ENCODE data around the gene PLAC1. TPM values are rescaled to one million over a fixed set of nuclear protein-coding genes. Genes with fewer than 3 reads are reported as not detected.

PLAC1 gene
- total RNA-seq, 2 experiments from 2014 or later, result not detected

DNA sequence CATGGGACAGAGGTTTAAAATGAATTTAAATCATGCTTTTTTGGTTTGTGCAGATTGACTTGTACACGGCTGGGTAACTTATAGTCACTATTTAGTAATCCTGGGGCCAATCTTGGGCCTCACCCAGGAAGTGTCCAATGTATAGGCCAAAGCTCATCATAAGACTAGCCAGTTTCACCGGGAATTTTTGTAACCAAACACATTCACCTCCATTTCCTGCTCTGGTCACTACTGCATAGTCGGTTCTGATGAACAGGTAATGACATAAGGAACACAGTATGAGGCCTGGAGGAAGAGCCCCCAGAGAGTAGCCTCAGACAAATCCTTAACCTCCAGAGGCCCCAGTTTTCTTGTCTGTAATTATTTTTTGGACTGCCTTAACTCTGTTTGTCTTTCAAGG lies 116.4 kb downstream of the PLAC1 start:
- intact Hi-C loops (cut with micrococcal nuclease), result no loop called here
- Mint-ChIP-seq H3K36me3 (ENCODE audit: low read depth) (no peaks in the 10 kb centered on the region), H3K4me1 (ENCODE audit: low read depth) (peaks cover 1% of the 10 kb centered on the region), H3K27me3 (ENCODE audit: low read depth) (peaks cover 18% of the 10 kb centered on the region), H3K4me3 (no peak overlapping the region), H3K9me3 (no peaks in the 10 kb centered on the region), H3K27ac (no peak overlapping the region)
- no peak for DNase-seq
- CTCF ChIA-PET, result no interaction called here

DNA sequence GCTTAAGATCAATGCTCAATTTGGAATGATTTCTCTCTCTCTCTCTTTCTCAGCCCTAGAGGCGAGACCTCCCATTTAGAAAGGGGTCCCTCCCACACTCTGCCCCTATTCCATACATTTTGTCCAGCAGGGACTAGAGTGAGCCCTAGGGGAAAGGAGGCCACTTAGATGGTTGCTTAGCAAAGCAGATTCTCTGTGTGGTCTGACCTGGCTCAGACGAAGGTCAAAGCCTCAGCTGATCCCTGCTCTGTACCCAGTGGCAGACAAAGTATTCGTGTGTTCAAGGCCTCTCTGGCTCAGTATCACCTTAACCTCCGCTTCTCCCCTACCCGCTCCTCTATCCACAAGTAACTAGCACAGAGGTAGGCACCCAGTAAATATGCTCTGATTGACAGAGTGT lies 120.0 kb downstream of the PLAC1 start:
- DNase-seq, result no peak
- CTCF ChIA-PET, result no interaction called here
- Mint-ChIP-seq H3K36me3 (ENCODE audit: low read depth) (no peaks in the 10 kb centered on the region), H3K27ac (no peak overlapping the region), H3K9me3 (no peaks in the 10 kb centered on the region), H3K4me1 (ENCODE audit: low read depth) (peaks cover 1% of the 10 kb centered on the region), H3K27me3 (ENCODE audit: low read depth) (no peaks in the 10 kb centered on the region), H3K4me3 (no peak overlapping the region)
- intact Hi-C loops (cut with micrococcal nuclease), result no loop called here

DNA sequence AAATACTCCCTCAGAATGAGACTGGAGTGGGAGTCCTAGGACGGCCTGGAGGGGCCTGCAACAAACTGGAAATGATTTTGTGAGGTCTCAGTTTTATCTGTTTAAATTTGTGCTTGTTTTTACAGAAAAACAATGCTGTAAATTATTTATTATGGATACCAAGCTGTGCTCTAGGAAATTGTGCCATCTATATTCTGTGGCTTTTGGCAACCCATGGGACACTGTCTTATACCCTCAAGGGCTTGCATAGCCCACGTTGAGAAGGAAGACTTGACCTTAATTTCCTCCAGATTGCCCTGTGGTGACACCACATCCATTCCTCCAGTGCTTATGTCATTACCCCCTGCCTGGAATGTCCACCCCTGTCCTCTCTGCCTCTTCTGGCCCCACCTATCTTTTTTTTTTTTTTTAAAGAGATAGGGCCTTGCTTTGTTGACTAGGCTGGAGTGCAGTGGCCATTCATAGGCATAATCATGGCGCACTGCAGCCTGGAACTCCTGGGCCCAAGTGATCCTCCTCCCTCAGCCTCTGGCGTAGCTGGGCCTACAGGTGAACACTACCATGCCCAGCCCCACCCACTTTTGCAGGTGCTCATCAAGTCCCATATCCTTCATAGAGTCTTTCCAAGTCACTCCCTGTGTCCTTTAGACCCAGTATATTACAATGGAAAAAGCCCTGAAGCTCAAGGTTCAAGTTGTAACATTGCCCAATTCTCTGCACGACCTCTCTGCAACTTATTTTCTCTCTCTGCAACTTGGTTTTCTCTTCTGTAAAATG lies 120.9 kb downstream of the PLAC1 start:
- Mint-ChIP-seq H3K9me3 (no peaks in the 10 kb centered on the region), H3K4me1 (ENCODE audit: low read depth) (no peaks in the 10 kb centered on the region), H3K4me3 (no peak overlapping the region), H3K27me3 (ENCODE audit: low read depth) (no peaks in the 10 kb centered on the region), H3K36me3 (ENCODE audit: low read depth) (no peaks in the 10 kb centered on the region), H3K27ac (no peak overlapping the region)
- DNase-seq, result no peak
- CTCF ChIA-PET, result no interaction called here
- intact Hi-C loops (cut with micrococcal nuclease), result no loop called here

DNA sequence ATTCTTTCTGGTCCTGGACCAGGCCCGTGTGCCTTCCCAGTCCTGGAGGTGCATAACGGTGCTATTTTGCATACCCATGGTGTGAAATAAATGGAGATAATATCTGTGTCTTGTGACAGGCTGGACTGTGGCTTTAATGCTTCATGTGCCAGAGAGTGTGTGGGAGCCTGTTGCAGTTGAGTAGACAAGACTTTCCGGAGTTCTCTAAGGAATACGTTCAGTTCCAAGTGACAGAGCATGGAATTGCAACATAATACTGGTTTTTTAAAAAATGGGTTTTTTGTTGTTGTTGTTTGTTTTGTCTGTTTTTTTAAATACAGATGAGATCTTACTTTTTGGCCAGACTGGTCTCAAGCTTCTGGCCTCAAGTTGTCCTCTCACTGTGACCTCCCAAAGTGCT lies 124.3 kb downstream of the PLAC1 start:
- H3K27me3 Mint-ChIP-seq (ENCODE audit: low read depth), result no peaks in the 10 kb centered on the region
- intact Hi-C loops (cut with micrococcal nuclease), result no loop called here
- CTCF ChIA-PET, result interaction anchor here (0.7 kb wide), 1 partner anchor 230 kb away, joined by 3 read pairs; no protein-coding TSS in a partner anchor
- no peak for DNase-seq
- H3K27ac Mint-ChIP-seq, result no peak overlapping the region
- no peaks in the 10 kb centered on the region for H3K9me3 Mint-ChIP-seq
- no peaks in the 10 kb centered on the region for H3K4me1 Mint-ChIP-seq (ENCODE audit: low read depth)
- H3K4me3 Mint-ChIP-seq, result no peak overlapping the region
- no peaks in the 10 kb centered on the region for H3K36me3 Mint-ChIP-seq (ENCODE audit: low read depth)

DNA sequence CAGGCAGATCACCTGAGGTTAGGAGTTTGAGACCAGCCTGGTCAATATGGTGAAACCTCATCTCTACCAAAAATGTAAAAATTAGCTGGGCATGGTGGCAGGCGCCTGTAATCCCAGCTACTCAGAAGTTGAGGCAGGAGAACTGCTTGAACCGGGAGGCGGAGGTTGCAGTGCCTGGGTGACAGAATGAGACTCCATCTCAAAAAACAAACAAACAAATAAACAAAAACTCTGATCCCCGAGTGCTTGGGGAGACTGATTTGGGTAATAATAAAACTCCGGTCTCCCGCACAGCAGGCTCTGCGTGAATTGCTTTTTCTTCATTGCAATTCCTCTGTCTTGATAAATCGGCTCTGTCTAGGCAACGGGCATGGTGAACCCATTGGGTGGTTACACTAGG lies 124.9 kb downstream of the PLAC1 start:
- intact Hi-C loops (cut with micrococcal nuclease), result no loop called here
- Mint-ChIP-seq H3K27me3 (ENCODE audit: low read depth) (no peaks in the 10 kb centered on the region), H3K36me3 (ENCODE audit: low read depth) (no peaks in the 10 kb centered on the region), H3K4me1 (ENCODE audit: low read depth) (no peaks in the 10 kb centered on the region), H3K9me3 (no peaks in the 10 kb centered on the region), H3K27ac (no peak overlapping the region), H3K4me3 (no peak overlapping the region)
- no peak for DNase-seq
- CTCF ChIA-PET, result no interaction called here

DNA sequence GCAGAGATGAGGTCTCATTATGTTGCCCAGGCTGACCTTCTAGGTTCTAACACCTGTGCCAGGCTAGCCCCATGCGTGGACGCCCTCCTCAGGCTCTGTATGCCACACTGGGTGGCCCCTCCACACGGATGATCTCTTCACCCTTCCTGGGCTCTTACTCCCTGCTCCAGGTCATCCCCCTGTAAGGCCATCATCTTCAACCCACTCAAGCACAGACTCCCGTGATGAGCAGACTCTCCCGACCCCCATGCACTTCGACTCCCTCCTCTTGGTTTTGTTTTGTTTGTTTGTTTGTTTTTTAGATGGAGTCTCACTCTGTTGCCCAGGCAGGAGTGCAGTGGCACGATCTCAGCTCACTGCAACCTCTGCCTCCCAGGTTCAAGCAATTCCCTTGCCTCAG lies 127.4 kb downstream of the PLAC1 start:
- no peak for DNase-seq
- intact Hi-C loops (cut with micrococcal nuclease), result no loop called here
- Mint-ChIP-seq H3K9me3 (no peaks in the 10 kb centered on the region), H3K36me3 (ENCODE audit: low read depth) (no peaks in the 10 kb centered on the region), H3K27ac (no peak overlapping the region), H3K4me3 (no peak overlapping the region), H3K4me1 (ENCODE audit: low read depth) (no peaks in the 10 kb centered on the region), H3K27me3 (ENCODE audit: low read depth) (no peaks in the 10 kb centered on the region)
- CTCF ChIA-PET, result no interaction called here

DNA sequence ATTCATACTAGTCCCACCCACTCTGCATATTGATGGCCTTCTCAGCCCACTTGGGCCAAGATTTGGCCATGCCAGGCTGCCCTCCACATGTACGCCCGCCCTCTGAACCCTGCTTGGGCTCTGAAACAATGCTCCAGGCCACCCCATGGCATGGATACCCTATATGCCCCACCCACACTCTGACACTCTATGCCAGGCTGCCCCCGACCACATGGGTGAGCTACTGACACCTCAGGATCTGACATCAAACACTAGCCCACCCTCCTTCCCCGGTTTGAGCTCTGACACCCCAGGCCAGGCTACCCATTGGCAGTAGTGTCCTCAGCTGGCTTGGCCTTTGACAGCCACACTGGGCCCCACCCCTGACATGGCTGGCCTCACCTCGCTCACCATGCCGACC lies 128.8 kb downstream of the PLAC1 start:
- H3K4me3 Mint-ChIP-seq, result no peak overlapping the region
- H3K27me3 Mint-ChIP-seq (ENCODE audit: low read depth), result no peaks in the 10 kb centered on the region
- H3K27ac Mint-ChIP-seq, result no peak overlapping the region
- CTCF ChIA-PET, result no interaction called here
- H3K9me3 Mint-ChIP-seq, result no peaks in the 10 kb centered on the region
- H3K4me1 Mint-ChIP-seq (ENCODE audit: low read depth), result no peaks in the 10 kb centered on the region
- intact Hi-C loops (cut with micrococcal nuclease), result no loop called here
- DNase-seq, result no peak
- peaks cover 4% of the 10 kb centered on the region for H3K36me3 Mint-ChIP-seq (ENCODE audit: low read depth)

DNA sequence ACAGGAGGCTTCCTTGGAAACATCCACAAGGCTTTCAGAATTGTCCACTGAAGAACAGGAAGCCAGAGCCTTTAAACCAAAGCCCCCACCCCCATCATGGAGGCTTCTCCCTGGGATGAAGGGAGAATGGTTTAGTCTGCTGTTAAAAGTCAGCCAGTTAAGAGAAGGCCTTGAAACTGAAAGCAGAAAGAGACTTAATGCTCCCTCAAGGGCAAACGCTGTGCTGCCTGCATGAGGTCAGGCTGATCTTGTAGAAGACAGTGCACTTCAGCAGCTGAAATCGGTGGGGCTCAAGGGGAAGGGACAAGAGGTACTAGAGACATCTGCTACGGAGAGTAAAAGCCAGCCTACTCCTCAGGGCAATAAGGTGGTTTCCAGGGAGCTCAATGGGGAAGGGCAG lies 129.3 kb downstream of the PLAC1 start:
- intact Hi-C loops (cut with micrococcal nuclease), result no loop called here
- Mint-ChIP-seq H3K27ac (no peak overlapping the region), H3K4me3 (no peak overlapping the region), H3K9me3 (no peaks in the 10 kb centered on the region), H3K36me3 (ENCODE audit: low read depth) (peaks cover 4% of the 10 kb centered on the region), H3K27me3 (ENCODE audit: low read depth) (no peaks in the 10 kb centered on the region), H3K4me1 (ENCODE audit: low read depth) (no peaks in the 10 kb centered on the region)
- DNase-seq, result no peak
- CTCF ChIA-PET, result no interaction called here

DNA sequence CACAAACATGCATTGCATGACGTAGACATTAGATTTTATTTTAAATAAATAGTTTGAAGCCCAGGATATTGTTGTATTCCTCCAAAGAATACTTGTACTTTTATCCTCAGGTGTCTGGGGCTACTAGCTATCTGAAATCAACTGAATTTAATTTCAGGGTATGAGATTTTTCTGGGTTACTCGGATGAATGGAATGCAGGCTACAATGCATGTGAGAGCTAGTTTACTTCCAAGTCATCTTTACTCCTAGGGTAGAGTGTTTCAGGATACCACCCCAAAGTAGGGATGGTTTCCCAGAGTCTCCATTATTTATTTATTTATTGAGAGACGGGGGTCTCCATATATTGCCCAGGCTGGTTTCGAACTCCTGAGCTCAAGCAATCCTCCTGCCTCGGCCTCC lies 131.9 kb downstream of the PLAC1 start:
- Mint-ChIP-seq H3K4me1 (ENCODE audit: low read depth) (peaks cover 3% of the 10 kb centered on the region), H3K9me3 (no peaks in the 10 kb centered on the region), H3K36me3 (ENCODE audit: low read depth) (peaks cover 4% of the 10 kb centered on the region), H3K4me3 (no peak overlapping the region), H3K27ac (no peak overlapping the region), H3K27me3 (ENCODE audit: low read depth) (no peaks in the 10 kb centered on the region)
- DNase-seq, result no peak
- CTCF ChIA-PET, result no interaction called here
- intact Hi-C loops (cut with micrococcal nuclease), result no loop called here

DNA sequence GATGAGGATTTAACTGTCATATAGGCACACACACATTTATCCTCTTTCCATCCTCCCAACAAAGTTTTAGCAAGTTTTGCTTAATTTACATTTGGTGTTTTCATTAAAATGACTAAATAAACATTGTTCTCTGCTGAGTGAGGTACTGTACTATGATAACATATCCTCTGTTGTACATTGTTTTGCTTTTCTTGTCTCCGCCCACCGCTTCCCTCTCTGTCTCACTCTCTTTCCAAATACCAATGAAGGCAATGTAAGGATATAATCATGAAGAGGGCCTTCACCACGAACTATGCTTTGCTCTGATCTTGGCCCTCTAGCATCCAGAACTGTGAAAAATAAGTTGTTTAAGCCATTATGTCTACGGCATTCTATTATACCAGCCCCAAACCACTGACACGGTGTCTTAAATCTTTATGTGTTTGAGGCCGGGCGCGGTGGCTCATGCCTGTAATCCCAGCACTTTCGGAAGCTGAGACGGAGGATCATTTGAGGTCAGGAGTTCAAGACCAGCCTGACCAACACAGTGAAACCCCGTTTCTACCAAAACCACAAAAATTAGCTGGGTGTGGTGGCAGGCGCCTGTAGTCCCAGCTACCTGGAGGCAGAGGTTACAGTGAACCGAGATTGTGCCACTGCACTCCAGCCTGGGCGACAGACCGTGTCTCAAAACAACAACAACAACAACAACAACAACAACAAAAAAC lies 133.0 kb downstream of the PLAC1 start:
- H3K9me3 Mint-ChIP-seq, result no peaks in the 10 kb centered on the region
- CTCF ChIA-PET, result no interaction called here
- intact Hi-C loops (cut with micrococcal nuclease), result no loop called here
- no peak for DNase-seq
- H3K27me3 Mint-ChIP-seq (ENCODE audit: low read depth), result no peaks in the 10 kb centered on the region
- peaks cover 3% of the 10 kb centered on the region for H3K4me1 Mint-ChIP-seq (ENCODE audit: low read depth)
- H3K36me3 Mint-ChIP-seq (ENCODE audit: low read depth), result peaks cover 4% of the 10 kb centered on the region
- no peak overlapping the region for H3K4me3 Mint-ChIP-seq
- H3K27ac Mint-ChIP-seq, result no peak overlapping the region

DNA sequence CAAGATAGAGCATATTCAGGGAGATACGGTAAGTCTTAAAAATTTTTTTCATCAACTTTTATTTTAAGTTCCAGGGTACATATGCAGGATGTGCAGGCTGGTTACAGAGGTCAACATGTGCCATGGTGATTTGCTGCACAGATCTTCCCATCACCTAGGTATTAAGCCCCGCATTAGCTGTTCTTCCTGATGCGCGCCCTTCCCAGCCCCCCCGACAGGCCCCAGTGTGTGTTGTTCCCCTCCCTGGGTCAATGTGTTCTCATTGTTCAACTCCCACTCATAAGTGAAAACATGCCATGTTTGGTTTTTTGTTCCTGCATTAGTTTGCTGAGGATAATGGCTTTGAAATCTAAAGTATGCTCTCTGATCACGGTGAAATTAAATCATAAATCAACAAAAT lies 134.1 kb downstream of the PLAC1 start:
- CTCF ChIA-PET, result no interaction called here
- Mint-ChIP-seq H3K9me3 (no peaks in the 10 kb centered on the region), H3K27ac (no peak overlapping the region), H3K36me3 (ENCODE audit: low read depth) (peaks cover 6% of the 10 kb centered on the region), H3K4me1 (ENCODE audit: low read depth) (peaks cover 3% of the 10 kb centered on the region), H3K4me3 (no peak overlapping the region), H3K27me3 (ENCODE audit: low read depth) (no peaks in the 10 kb centered on the region)
- intact Hi-C loops (cut with micrococcal nuclease), result loop anchor here (5.0 kb wide), 1 partner anchor 238 kb away; no protein-coding TSS in a partner anchor
- DNase-seq, result no peak

DNA sequence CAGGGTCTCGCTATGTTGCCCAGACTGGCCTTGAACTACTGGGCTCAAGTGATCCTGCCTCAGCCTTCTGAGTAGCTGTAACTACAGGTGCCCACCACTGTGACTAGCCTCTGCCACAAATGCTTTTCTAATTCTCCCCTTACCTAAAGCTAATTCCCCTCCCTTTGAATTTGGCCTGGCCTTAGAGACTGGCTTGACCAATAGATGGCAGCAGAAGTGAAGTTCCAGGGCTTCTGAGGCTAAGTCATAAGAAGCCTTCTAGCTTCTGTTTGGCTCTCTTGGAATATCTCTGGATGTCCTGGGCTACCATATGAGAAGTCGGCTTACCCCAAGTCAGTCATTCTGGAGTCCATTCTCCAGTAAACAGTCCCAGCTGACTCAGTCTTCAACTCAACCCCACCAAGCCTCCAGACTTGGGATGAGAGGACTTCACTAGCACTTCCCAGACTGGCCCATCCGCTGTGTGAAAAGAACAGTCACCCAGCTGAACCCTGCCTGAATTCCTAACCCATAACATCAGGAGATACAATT lies 137.3 kb downstream of the PLAC1 start:
- H3K27me3 Mint-ChIP-seq (ENCODE audit: low read depth), result no peaks in the 10 kb centered on the region
- no peak overlapping the region for H3K27ac Mint-ChIP-seq
- H3K36me3 Mint-ChIP-seq (ENCODE audit: low read depth), result peaks cover 7% of the 10 kb centered on the region
- peaks cover 3% of the 10 kb centered on the region for H3K4me1 Mint-ChIP-seq (ENCODE audit: low read depth)
- DNase-seq, result peak; percentile 8
- intact Hi-C loops (cut with micrococcal nuclease), result loop anchor here (5.0 kb wide), 1 partner anchor 241 kb away; no protein-coding TSS in a partner anchor
- H3K9me3 Mint-ChIP-seq, result no peaks in the 10 kb centered on the region
- no peak overlapping the region for H3K4me3 Mint-ChIP-seq
- CTCF ChIA-PET, result interaction anchor here (0.9 kb wide), 1 partner anchor 243 kb away, joined by 4 read pairs; no protein-coding TSS in a partner anchor

All from activated naive CD4-positive, alpha-beta T cell treated with anti-CD3 and anti-CD28 coated beads for 36 hours (primary cell).